GM19397 (cell line): ENCODE data around the gene TPR.
"Not testable (repeated sequence)": the region's sequence is repeated elsewhere in the genome, so short reads cannot be mapped to it uniquely, and the experiment has no call there.

ENCODE experiments used
- ATAC-seq: cut with Tn5 transposase; IDR thresholded peaks from one replicate; pipeline ENCODE4 v1.9.1; 2021; ENCODE audit warnings: mild to moderate bottlenecking, moderate library complexity; ENCODE audit not compliant: unreplicated experiment

The TPR gene

DNA sequence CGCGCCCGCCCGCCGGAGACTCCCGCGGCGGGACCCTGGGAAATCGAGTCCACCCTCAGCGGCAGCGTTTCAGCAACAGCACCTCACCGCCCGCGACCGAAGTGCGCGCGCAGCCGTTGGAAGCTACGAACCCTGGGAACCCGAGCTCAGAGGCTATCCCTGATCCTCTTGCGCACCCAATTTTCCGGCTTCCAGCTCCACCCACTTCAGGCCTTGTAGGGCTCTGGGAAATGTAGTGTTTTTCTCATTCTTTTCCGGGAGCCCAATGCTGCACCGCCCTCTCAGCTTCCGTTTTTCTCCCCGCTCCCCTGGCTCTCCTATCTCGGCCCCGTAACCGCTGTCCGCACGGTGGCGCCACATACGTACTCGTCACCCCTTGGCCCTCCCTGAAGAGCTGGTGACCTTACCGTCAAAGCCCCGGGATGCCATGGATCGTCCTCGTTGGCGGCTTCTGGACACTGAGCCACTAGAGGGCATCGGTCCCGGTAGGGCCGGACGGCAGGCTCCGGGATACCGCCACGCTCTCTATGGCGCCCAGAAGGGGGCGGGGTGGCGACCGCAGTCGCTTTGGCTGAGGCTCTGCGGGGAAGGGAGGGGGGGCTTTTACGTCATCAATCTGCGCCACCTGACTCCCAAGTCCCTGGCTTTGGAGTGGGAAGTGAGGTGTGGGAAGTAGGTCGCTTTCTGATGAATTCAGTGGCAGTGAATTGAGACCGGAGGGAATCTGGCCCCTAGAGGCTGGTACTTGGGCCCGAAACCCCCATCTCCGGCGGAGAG, at the start of gene TPR, which contains the start of gene ODR4:
Gene TPR, minus strand, starts transcription at position 102 of the 777 bp plus-strand sequence. CDS start 225 bp downstream, outside the sequence.
Gene ODR4, plus strand, starts transcription at position 687 of the 777 bp plus-strand sequence. CDS start 3,948 bp downstream, outside the sequence.
- peak; percentile 83 for ATAC-seq

DNA sequence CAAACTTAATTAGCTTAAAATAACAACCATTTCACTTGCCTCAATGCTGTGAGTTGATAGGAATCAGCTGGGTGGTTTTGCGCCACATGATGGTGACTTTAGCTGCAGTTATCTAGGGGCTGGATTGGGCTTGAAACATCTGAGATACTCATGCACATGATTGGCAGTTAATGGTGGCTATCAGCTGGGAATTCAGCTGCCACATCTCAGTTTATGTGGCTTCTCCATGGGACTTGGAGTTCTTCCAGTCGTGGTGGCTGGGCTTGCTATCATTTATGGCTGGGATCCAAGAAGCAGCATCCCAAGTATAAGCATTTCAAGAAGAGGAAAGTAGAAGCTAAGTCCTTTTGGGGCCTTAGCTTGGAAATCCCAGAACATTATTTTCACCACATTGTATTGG, 49.5 kb upstream of the TPR start:
- no peak for ATAC-seq

DNA sequence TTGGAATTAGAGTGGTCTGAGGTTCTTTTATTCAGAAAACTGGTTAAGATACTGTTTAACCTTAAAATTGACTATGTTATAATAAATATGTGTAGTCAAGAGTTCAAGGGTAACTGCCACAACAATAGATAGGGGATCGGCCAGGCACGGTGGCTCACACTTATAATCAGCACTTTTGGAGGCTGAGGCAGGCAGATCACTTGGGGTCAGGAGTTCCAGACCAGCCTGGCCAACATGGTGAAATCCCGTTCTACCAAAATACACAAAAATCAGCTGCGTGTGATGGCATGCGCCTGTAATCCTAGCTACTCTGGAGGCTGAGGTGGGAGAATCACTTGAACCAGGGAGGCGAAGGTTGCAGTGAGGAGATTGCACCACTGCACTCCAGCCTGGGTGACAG, 46.4 kb upstream of the TPR start:
- no peak for ATAC-seq

DNA sequence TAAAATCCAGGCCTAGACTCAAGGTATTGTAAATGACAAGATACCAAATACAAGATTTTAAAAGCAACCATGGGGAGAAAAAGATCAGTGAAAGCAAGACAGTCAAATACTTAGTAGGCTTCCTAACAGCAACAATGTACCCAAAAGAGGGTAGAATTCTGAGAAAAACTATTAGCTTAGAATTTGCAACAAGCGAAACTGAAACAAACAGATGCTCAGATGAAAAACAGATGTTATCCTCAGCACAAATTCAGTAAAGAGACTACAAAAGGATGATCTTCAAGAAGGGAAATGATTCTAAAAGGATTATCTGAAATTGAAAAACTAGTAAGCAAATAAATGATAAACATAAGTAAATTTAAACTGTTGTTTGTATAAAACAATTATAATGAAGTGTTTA, 45.9 kb upstream of the TPR start:
- ATAC-seq: peak; percentile 79

DNA sequence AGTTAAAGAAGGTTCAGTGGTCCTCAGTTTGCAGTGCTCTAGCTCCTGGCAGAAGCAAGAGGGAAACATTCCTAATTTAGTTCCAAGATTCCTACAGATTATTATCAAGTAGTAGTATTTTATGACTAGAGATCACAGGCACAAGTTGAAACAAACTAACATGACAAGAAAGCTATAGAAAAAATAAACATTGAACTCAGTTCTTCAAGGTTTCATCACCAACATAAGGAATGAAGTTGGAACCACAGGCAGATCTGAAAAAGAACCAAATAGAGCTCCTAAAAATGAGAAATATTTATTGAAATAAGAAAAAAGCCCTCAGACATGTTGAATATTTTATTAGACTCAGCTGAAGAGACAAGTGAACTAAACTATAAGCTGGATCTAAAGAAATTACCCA, 45.3 kb upstream of the TPR start:
- ATAC-seq: no peak

DNA sequence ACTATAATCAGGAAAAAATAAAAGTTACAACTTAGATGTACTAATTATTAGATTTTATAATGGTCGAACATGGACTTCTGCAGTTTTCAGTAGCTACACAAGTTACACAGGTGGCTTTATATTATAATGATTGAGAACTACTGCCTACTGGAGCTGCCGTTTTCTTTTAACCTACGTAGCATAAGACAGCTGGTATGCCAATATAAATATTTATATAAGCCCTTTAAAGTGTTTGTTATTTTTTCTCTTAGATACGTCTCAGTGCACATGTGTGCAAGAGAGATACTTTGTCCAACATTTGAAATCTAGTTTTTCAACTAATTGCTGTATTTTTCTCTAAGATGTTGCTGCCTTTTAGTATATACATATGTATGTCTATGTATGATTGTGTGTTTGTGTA, 43.5 kb upstream of the TPR start:
- no peak for ATAC-seq

DNA sequence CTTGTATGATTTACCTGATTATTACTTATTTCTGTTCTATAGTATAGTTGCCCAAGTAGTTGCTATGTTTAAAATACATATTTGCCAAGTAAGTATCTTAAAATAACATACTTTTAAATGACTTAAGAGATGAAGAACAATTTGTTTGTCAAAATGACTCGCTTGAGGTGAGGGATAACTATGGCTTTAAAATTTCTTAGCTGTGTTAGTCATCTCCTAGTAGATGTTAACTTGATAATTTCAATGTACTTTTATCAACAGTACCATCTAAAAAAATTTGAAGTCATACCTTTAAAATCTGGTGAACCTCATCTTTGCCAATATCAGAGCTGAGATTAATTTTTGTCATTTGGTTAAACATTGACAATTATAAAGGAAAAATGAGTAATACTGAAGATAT, 38.3 kb upstream of the TPR start:
- ATAC-seq: no peak

DNA sequence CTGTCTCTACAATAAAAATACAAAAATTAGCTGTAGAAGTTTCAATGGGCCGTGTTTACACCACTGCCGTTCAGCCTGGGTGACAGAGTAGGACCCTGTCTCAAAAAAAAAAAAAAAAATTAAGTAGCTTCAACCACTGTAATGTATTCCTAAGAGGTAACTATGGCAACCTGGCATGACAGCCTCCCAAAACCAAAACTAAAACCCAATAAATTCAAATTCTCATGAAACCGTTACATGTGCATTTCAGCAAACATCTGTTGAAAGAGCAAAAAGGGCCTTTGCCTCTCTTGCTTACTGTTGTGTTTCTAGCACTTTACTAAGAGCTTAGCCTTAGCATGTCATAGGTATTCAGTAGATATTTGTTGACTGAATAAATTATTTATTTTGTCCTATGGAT, 34.0 kb upstream of the TPR start:
- peak; percentile 63 for ATAC-seq

DNA sequence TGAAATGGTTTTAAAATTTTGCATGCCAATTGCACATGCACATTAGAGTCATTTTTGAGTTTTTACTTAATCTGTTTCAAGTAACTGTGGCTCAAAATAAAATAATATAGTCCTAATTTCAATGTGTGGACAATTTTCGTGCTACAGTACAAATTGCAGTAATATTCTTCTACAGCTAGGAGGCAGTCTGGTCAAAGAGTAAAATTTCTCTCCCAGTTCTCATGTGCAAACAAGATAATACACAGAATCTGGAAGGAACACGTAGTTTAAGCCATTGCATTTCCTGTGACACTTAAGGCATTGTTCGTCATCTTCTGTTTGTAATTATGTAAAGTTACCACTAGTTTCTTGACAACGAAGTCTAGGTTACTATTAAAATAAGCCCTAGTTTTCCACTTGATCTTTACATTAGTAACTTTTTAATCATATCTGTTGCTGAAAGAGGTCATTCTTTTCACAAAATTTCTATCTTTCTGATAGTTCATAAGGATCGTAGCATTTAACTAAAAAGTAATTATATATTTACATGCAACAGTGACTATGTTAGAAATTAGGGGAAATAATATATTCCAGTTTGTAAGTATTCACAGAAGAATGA, 29.5 kb upstream of the TPR start:
- ATAC-seq: no peak

DNA sequence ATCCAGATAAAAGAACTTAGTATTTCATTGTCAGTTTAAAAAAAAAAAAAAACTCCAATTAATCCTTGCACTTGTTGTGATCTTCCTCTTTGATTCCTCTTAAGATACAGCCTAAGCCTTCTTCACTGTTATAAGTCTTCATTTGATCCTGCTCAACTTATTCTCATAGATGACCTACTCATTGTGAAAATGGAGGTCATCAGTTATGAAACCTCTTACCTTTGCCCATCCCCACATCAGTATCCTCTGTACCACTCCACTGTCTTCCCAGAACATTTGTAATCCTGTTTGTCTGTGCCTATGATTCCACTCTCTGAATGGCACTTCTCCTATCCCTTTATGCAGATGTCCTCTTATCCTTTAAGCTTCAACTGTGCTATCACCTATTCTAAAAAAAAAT, 28.6 kb upstream of the TPR start:
- no peak for ATAC-seq

DNA sequence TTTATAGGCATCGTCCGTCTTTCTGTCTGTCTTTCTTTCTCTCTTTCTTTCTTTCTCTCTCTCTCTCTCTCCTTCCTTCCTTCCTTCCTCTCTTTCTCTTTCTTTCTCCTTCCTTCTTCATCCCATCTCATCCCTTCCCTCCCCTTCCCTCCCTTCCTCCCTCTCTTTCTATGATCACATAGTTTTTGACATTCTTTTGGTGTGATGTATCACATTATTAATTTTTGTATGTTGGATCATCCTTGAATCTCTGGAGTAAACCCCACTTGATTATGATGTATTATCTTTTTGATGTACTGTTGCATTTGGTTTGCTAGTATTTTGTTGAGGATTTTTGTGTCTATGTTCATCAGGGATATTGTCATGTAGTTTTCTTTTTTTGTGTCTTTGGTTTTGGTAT, 26.4 kb upstream of the TPR start:
- ATAC-seq: not testable (repeated sequence)

DNA sequence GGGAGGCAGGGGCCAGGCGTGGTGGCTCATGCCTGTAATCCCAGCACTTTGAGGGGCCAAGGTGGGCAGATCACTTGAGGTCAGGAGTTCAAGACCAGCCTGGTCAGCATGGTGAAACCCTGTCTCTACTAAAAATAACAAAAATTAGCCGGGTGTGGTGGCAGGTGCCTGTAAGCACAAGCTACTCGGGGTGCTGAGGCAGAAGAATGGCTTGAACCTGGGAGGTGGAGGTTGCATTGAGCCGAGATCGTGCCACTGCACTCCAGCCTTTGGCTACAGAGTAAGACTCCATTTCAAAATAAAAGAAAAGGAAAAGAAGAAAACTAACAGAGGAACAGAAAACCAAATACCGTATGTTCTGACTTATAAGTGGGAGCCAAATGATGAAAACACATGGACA, 17.7 kb upstream of the TPR start:
- not testable (repeated sequence) for ATAC-seq

DNA sequence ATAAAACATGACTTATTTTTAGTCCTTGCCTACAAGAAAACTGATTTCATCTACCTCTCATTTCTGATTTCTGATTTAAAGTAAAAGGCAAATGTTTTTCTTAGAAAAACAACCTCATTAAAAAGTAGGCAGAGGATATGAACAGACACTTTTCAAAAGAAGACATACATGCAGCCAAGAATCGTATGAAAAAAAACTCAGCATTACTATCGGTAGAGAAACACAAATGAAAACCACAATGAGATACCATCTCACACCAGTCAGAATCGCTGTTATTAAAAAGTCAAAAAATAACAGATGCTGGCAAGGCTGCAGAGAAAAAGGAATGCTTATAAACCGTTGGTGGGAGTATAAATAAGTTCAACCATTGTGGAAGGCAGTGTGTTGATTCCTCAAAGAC, 16.8 kb upstream of the TPR start:
- ATAC-seq: no peak

DNA sequence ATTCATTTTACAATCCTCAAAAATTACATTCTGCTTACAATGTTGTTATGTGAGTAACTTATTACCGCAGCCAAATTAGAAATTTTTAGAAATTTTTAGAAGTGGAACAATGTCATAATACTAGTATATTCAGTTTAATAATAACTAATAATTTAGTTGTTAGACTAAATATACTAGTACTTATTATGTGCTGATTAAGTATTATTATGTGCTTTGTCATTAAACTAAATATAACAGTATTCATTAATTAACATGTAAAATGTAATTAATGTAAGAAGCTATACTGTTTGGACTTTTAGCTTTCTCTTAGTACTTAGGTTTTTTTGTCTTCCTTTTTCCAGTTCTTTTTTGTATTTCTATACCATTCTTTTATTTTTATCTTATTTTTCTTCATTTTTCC, 15.9 kb upstream of the TPR start:
- ATAC-seq: no peak

DNA sequence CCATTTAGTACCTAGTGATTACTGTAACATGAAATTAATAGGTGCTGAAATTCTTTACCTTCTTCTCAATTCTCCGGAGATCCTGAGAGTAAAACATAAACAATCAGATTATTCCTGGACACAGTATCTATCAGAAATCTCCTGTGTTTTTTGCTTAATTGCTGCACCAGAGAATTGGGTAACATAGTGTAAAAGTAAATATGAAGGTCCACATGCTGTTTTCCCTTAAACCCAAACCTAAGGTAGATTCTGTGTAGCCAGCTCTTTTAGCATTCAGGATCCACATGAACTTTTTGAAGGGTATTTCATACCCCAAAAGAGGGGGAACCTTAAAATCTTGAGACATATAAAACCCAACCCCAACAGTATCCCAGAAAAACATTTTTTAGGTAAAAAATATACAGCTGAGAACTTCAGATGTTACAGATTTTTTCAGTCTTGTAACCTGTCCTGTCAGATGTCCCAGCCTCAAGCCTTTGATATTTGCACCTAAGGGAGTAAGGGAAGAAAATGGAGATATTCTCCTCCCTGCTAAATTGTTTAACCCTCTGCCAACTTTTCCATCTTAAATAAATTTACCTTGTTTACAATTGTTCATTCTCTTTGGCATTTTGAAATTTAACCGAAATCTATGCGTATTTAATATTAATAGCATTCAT, 11.8 kb upstream of the TPR start:
- no peak for ATAC-seq

DNA sequence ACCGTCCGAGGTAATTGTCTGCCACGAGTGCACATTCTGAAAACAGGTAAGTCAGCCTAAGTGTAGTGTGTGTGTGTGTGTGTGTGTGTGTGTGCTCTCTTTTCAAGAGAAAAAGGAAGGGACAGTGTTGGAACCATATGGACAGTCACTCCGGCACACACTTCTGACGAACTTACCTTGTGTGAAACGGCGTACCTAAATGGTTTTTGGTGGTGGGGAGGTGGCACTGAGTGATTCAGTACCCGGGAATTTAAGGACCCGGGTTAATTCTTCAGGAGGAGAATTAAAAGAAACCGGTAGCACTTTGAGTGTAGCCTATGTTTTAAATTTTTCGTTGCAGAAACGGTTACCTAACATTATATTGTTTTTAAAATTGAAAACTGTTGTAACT, 871 bp upstream of the TPR start:
- no peak for ATAC-seq

DNA sequence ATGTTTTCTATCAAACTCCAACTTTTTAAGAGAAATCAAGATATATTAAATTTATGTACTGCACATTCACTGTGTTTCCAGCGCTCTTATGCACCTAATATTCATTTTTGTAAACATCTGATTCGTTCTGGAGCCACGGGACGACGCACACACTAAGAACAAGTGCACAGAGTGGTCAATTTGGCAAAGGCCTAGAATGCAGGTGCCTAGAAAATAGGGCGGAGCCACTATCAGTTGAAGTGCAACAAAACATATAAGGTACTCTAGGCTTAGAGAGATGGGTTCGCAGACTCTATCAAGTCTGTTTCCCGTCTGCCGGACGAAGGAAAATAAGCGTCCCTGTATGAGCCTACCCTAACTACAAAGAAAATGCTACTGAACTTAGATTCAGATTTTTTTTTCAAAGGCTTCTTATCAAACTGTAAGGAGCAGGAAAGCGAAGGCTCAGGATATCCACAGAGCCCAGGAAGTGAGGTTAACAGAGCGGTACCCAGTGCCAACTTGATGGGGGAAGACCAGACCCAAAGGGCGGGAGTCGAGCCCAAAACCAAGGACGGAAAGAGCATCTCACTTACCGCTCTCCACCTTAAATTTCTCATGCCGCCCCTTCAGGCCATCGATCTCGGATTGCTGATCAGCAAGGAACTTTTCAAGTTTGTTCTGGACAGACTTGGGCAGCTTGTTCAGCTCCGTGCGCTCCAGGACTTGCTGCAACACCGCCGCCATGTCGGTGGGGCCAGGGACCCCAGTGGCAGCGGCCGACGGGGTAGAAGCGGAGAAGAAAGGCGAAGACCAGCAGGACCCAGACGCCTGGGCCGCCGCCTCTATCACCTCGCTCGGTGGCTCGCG, 526 bp downstream of the TPR start:
- ATAC-seq: peak; percentile 12

DNA sequence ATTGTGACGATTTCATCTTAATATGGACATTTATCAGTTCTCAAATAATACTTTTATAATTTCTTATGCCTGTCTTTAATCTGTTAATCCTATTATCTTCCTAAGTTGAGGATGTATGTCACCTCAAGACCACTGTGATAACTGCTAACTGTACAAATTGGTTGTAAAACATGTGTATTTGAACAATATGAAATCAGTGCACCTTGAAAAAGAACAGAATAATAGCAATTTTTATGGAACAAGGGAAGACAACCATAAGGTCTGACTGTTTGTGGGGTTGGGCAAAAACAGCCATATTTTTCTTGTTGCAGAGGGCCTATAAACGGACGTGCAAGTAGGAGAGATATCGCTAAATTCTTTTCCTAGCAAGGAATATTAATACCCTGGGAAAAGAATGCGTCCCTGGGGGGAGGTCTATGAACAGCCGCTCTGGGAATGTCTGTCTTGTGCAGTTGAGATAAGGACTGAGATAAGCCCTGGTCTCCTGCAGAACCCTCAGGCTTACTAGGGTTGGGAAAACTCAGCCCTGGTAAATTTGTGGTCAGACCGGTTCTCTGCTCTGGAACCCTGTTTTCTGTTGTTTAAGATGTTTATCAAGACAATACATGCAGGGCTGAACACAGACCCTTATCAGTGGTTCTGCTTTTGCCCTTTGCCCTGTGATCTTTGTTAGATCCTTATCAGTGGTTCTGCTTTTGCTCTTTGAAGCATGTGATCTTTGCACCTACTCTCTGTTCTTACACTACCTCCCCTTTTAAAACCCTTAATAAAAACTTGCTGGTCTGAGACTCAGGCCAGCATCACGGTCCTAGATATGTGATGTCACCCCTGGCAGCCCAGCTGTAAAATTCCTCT, 27.0 kb downstream of the TPR start:
- not testable (repeated sequence) for ATAC-seq

DNA sequence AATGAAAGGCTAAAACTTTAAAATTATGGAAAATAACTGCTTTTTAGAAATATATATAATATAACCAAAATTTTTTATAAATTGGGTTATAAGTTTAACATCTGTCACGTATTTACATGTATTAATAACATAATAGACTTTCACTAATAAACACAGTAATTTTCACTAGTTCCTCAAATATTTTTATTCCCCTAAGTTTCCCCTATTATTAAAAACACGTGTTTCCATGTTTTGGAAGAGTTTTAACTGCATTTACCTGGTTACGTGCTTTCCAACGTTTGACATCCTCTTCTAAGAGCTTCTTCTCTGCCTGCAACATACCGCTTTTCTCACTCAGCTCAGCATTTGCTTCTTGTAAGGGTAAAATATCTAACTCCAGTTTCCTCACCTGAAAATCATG, 34.3 kb downstream of the TPR start:
- ATAC-seq: no peak

DNA sequence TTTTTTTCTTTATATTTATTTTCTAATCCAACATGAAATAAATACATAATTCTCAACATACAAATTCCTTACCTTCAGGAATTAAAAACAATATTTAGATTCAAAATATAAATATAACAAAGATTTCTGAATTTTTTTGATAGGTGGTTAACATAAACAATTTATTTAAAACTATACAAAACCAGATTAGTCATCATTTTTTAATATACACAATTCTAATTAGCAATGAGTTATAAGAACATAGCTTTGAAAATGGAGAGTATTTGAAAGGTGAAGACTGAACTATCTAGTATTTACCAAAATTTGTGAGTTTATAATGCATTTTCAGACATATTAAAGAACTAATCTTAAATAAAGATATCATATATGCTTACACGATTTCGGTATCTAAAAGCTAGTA, 37.5 kb downstream of the TPR start:
- no peak for ATAC-seq
